DMS53 treated with DMSO at 0.1 percent for 48 hours (cell line): ENCODE results near the gene TMEM19.
"Not testable (repeated sequence)": the region's sequence is repeated elsewhere in the genome, so short reads cannot be mapped to it uniquely, and the experiment has no call there.

Experiments used
- DNase-seq: peaks from one replicate; lab custom pipeline; 2025; ENCODE audit not compliant: unreplicated experiment; lab: John Stamatoyannopoulos, UW

TMEM19 gene

GRCh38 chr12:71664411-71665089 lies 21.3 kb upstream of the TMEM19 start:
- DNase-seq, result no peak

- DNase-seq, result no peak
Observed at GRCh38 chr12:71665090-71665463, 20.8 kb upstream of the TMEM19 start.

- DNase-seq, result no peak
Observed at GRCh38 chr12:71666259-71666658, 19.6 kb upstream of the TMEM19 start.

GRCh38 chr12:71671311-71671710 lies 14.6 kb upstream of the TMEM19 start:
- DNase-seq, result no peak

GRCh38 chr12:71671816-71672215 lies 14.1 kb upstream of the TMEM19 start:
- DNase-seq, result no peak

GRCh38 chr12:71682466-71682865 lies 3.4 kb upstream of the TMEM19 start:
- peak; percentile 80 for DNase-seq

- no peak for DNase-seq
Observed at GRCh38 chr12:71683633-71684032, 2.2 kb upstream of the TMEM19 start.

- DNase-seq, result no peak
Observed at GRCh38 chr12:71684081-71684480, 1.8 kb upstream of the TMEM19 start.

GRCh38 chr12:71685312-71685906 lies 473 bp upstream of the TMEM19 start:
- no peak for DNase-seq

- DNase-seq, result no peak
Observed at GRCh38 chr12:71686658-71687025, 760 bp downstream of the TMEM19 start.

GRCh38 chr12:71687172-71687571 lies 1.3 kb downstream of the TMEM19 start:
- DNase-seq, result not testable (repeated sequence)

- DNase-seq, result no peak
Observed at GRCh38 chr12:71688961-71689570, 3.2 kb downstream of the TMEM19 start.

- DNase-seq, result peak; percentile 65
Observed at GRCh38 chr12:71691504-71692129, 5.7 kb downstream of the TMEM19 start.

GRCh38 chr12:71693126-71693525 lies 7.2 kb downstream of the TMEM19 start:
- no peak for DNase-seq

- DNase-seq, result not testable (repeated sequence)
Observed at GRCh38 chr12:71693651-71694050, 7.8 kb downstream of the TMEM19 start.

- no peak for DNase-seq
Observed at GRCh38 chr12:71694099-71694820, 8.4 kb downstream of the TMEM19 start.

GRCh38 chr12:71695782-71696181 lies 9.9 kb downstream of the TMEM19 start:
- no peak for DNase-seq

- DNase-seq, result not testable (repeated sequence)
Observed at GRCh38 chr12:71702181-71702580, 16.3 kb downstream of the TMEM19 start.

GRCh38 chr12:71702590-71702989 lies 16.7 kb downstream of the TMEM19 start:
- DNase-seq, result no peak

- DNase-seq, result no peak
Observed at GRCh38 chr12:71703206-71703605, 17.3 kb downstream of the TMEM19 start.

- DNase-seq, result no peak
Observed at GRCh38 chr12:71704920-71705319, 19.0 kb downstream of the TMEM19 start.
